Astrocyte (in vitro differentiated cells and primary cell): ENCODE results near the gene PCP4.

ENCODE experiments used
- CTCF ChIP-seq: IDR thresholded peaks from 2 replicates; pipeline ENCODE4 v1.5.1; 2011; ENCODE audit warnings: low read depth, mild to moderate bottlenecking, inconsistent platforms, low read length, moderate library complexity; ENCODE audit not compliant: insufficient read depth
- EZH2 ChIP-seq: IDR thresholded peaks from 2 replicates; pipeline ENCODE4 v1.6.1; 2012; ENCODE audit warnings: mild to moderate bottlenecking, low read length, inconsistent platforms; ENCODE audit not compliant: insufficient read depth

GRCh38 chr21:39915881-39916280, 48.6 kb downstream of the PCP4 start:
- TF ChIP-seq CTCF (no peak), EZH2 (no peak)
